ENCODE results near the gene PTPRM. TPM values are rescaled to one million over a fixed set of nuclear protein-coding genes. Genes with fewer than 3 reads are reported as not detected.

Gene PTPRM
- total RNA-seq, 4 donors from 2014 or later = 206 to 337 (median 255) TPM

GRCh38 chr18:7766346-7766745 is 199.2 kb downstream of the PTPRM start:
- TF ChIP-seq CTCF (IDR thresholded peaks at IDR 0.05; ENCODE audit: low read depth) = no peak

- no peak for TF ChIP-seq CTCF (IDR thresholded peaks at IDR 0.05; ENCODE audit: low read depth)
Measured at GRCh38 chr18:7766817-7767216, 199.7 kb downstream of the PTPRM start.

GRCh38 chr18:7770908-7771307 is 203.8 kb downstream of the PTPRM start:
- no peak for TF ChIP-seq CTCF (IDR thresholded peaks at IDR 0.05; ENCODE audit: low read depth)

- no peak for TF ChIP-seq CTCF (IDR thresholded peaks at IDR 0.05; ENCODE audit: low read depth)
Measured at GRCh38 chr18:7772510-7772888, 205.4 kb downstream of the PTPRM start.

- no peak for TF ChIP-seq CTCF (IDR thresholded peaks at IDR 0.05; ENCODE audit: low read depth)
Measured at GRCh38 chr18:7772951-7773350, 205.8 kb downstream of the PTPRM start.

GRCh38 chr18:7775128-7775527 is 208.0 kb downstream of the PTPRM start:
- no peak for TF ChIP-seq CTCF (IDR thresholded peaks at IDR 0.05; ENCODE audit: low read depth)

- TF ChIP-seq CTCF (IDR thresholded peaks at IDR 0.05; ENCODE audit: low read depth) = no peak
Measured at GRCh38 chr18:7775843-7776242, 208.7 kb downstream of the PTPRM start.

Data from subcutaneous adipose tissue (tissue), 4 donors.